CD4-positive, alpha-beta memory T cell (primary cell): ENCODE results near the gene CD22. TPM values are rescaled to one million over a fixed set of nuclear protein-coding genes. Genes with fewer than 3 reads are reported as not detected.

Experiments used
- CTCF ChIA-PET: fragments of 350-600 bp; sonication (Branson Sonifier 250); formaldehyde crosslinking; loops from one replicate; lab custom pipeline; 2021; ENCODE audit warnings: inconsistent platforms; ENCODE audit not compliant: partially characterized antibody; lab: Charles Lee
- POLR2A ChIA-PET: fragments of 350-600 bp; sonication (Branson Sonifier 250); formaldehyde crosslinking; loops from one replicate; lab custom pipeline; 2021; ENCODE audit not compliant: partially characterized antibody; lab: Charles Lee
- DNase-seq, 5 donors: peaks; one replicate each; pipeline versions ENCODE4 v3.0.0 to v3.0.0-alpha.2; 2020 to 2022; ENCODE audit warnings: mixed read lengths in 1 of 5
- H3K27ac ChIP-seq: one replicate; pipeline ENCODE4 v1.7.0; 2013; ENCODE audit warnings: low read depth, low read length
- H3K27me3 ChIP-seq: 2 replicates; pipeline ENCODE4 v1.7.0; 2013; ENCODE audit warnings: mild to moderate bottlenecking, low read length, moderate library complexity; ENCODE audit not compliant: insufficient read depth
- H3K36me3 ChIP-seq: 2 replicates; pipeline ENCODE4 v1.7.0; 2013; ENCODE audit warnings: mild to moderate bottlenecking, low read length, moderate library complexity; ENCODE audit not compliant: insufficient read depth
- H3K4me1 ChIP-seq: 2 replicates; pipeline ENCODE4 v1.7.0; 2013; ENCODE audit warnings: mild to moderate bottlenecking, low read length, moderate library complexity; ENCODE audit not compliant: insufficient read depth
- H3K4me3 ChIP-seq, 2 donors: one replicate each; pipeline ENCODE4 v1.7.0; 2013; ENCODE audit warnings: low read length in 2 of 2, mild to moderate bottlenecking in 1 of 2
- H3K9me3 ChIP-seq, 2 donors: one replicate each; pipeline ENCODE4 v1.7.0; 2013; ENCODE audit warnings: low read length in 2 of 2, control low read depth in 1 of 2; ENCODE audit not compliant: control insufficient read depth in 1 of 2
- H3K27ac Mint-ChIP-seq, 7 donors: one replicate each; pipeline ENCODE4 v1.8.0; 2020 to 2021; ENCODE audit warnings: mixed read lengths in 7 of 7, mild to moderate bottlenecking in 6 of 7, inconsistent platforms in 3 of 7, moderate library complexity in 3 of 7
- H3K27me3 Mint-ChIP-seq, 2 donors: one replicate each; pipeline ENCODE4 v1.8.0; 2020 to 2021; ENCODE audit warnings: mixed read lengths in 2 of 2
- H3K36me3 Mint-ChIP-seq, 2 donors: one replicate each; pipeline ENCODE4 v1.8.0; 2020 to 2021; ENCODE audit warnings: mixed read lengths in 2 of 2, inconsistent platforms in 1 of 2, mild to moderate bottlenecking in 1 of 2
- H3K4me1 Mint-ChIP-seq, 4 donors: one replicate each; pipeline ENCODE4 v1.8.0; 2020 to 2021; ENCODE audit warnings: mixed read lengths in 4 of 4, mild to moderate bottlenecking in 1 of 4
- H3K4me3 Mint-ChIP-seq, 8 donors: one replicate each; pipeline ENCODE4 v1.8.0; 2020 to 2021; ENCODE audit warnings: mixed read lengths in 8 of 8, mild to moderate bottlenecking in 7 of 8, moderate library complexity in 6 of 8, inconsistent platforms in 3 of 8
- H3K9me3 Mint-ChIP-seq, 8 donors: one replicate each; pipeline ENCODE4 v1.8.0; 2020 to 2021; ENCODE audit warnings: mixed read lengths in 8 of 8, mild to moderate bottlenecking in 5 of 8, inconsistent platforms in 3 of 8, moderate library complexity in 1 of 8
- intact Hi-C: fragments of 100-400 bp; cut with micrococcal nuclease; formaldehyde crosslinking; loops from one replicate; pipeline ENCODE4 v1.15.1; 2023
- polyA plus RNA-seq, 2 donors: library from polyadenylated mRNA; unstranded; fragments of 300-500 nt; fragmentation: Illumina TruSeq; gene quantifications; one replicate each; pipeline ENCODE4 v1.2.3, GENCODE V29; 2021
- total RNA-seq, 2 experiments: library from RNA; stranded (reverse); gene quantifications; one replicate each; pipeline ENCODE4 v1.2.3, GENCODE V29; 2021

CD22 gene
- total and polyA plus RNA-seq, 4 experiments from 2014 or later: 0.30 to 1.8 (median 0.32) TPM

- H3K4me3 Mint-ChIP-seq: no peak overlapping the region
- H3K27me3 Mint-ChIP-seq: no peaks in the 10 kb centered on the region
- no peaks in the 10 kb centered on the region for H3K36me3 ChIP-seq
- no peak for DNase-seq
- POLR2A ChIA-PET: no interaction called here
- CTCF ChIA-PET: interaction anchor here (1.1 kb wide), 1 partner anchor 66 kb away, joined by 4 read pairs; no protein-coding TSS in a partner anchor
- intact Hi-C loops: no loop called here
- no peaks in the 10 kb centered on the region for H3K36me3 Mint-ChIP-seq
- H3K27ac Mint-ChIP-seq: no peak overlapping the region
- no peaks in the 10 kb centered on the region for H3K4me1 Mint-ChIP-seq
- H3K4me1 ChIP-seq: no peaks in the 10 kb centered on the region
- H3K4me3 ChIP-seq: no peak overlapping the region
- H3K27ac ChIP-seq: no peak overlapping the region
- no peaks in the 10 kb centered on the region for H3K9me3 Mint-ChIP-seq
- H3K9me3 ChIP-seq: no peaks in the 10 kb centered on the region
- no peaks in the 10 kb centered on the region for H3K27me3 ChIP-seq
Observed at GRCh38 chr19:35301961-35302360, 27.0 kb upstream of the CD22 start.

DNA sequence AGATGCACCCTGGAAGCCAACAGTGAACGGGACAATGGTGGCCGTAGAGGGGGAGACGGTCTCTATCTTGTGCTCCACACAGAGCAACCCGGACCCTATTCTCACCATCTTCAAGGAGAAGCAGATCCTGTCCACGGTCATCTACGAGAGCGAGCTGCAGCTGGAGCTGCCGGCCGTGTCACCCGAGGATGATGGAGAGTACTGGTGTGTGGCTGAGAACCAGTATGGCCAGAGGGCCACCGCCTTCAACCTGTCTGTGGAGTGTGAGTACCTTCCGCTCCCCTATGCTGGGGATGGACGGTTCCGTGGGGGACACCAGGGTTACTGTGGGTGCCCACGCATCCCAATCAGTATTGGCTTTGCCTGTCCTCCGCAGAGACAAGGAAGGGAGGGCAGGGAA lies 26.5 kb upstream of the CD22 start:
- no peaks in the 10 kb centered on the region for H3K27me3 Mint-ChIP-seq
- H3K36me3 Mint-ChIP-seq: no peaks in the 10 kb centered on the region
- ChIA-PET POLR2A (no interaction called here), CTCF (interaction anchor here (1.1 kb wide), 1 partner anchor 66 kb away, joined by 4 read pairs; no protein-coding TSS in a partner anchor)
- Histone ChIP-seq H3K27me3 (no peaks in the 10 kb centered on the region), H3K9me3 (no peaks in the 10 kb centered on the region), H3K36me3 (no peaks in the 10 kb centered on the region), H3K27ac (no peak overlapping the region), H3K4me3 (no peak overlapping the region), H3K4me1 (no peaks in the 10 kb centered on the region)
- intact Hi-C loops: no loop called here
- DNase-seq: no peak
- no peaks in the 10 kb centered on the region for H3K9me3 Mint-ChIP-seq
- no peak overlapping the region for H3K27ac Mint-ChIP-seq
- no peaks in the 10 kb centered on the region for H3K4me1 Mint-ChIP-seq
- no peak overlapping the region for H3K4me3 Mint-ChIP-seq

GRCh38 chr19:35303357-35303915 lies 25.6 kb upstream of the CD22 start:
- Mint-ChIP-seq H3K36me3 (no peaks in the 10 kb centered on the region), H3K27me3 (no peaks in the 10 kb centered on the region), H3K4me1 (no peaks in the 10 kb centered on the region), H3K9me3 (no peaks in the 10 kb centered on the region), H3K4me3 (no peak overlapping the region), H3K27ac (no peak overlapping the region)
- no peaks in the 10 kb centered on the region for H3K36me3 ChIP-seq
- intact Hi-C loops: no loop called here
- no peaks in the 10 kb centered on the region for H3K27me3 ChIP-seq
- H3K4me3 ChIP-seq: no peak overlapping the region
- H3K9me3 ChIP-seq: no peaks in the 10 kb centered on the region
- ChIA-PET POLR2A (no interaction called here), CTCF (no interaction called here)
- H3K4me1 ChIP-seq: no peaks in the 10 kb centered on the region
- no peak overlapping the region for H3K27ac ChIP-seq
- no peak for DNase-seq

DNA sequence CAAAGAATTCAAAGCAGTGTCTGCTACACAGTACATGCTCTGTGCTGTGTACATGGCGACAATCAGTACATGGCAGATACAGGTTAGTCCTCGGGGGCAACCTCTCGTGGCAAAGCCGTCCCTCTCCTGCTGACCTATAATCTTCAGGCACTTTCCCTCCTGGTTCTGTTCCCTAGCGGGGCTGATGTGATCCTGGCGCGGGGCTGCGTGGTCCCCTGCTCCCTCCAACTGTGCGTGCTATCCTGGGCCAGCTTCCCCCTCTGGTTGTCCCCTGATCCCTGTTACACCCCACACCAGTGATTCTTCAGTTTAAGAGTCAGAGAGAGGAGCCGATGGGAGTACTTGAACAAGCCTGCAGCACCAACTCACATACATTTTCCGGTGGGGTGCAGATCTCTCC lies 25.0 kb upstream of the CD22 start:
- Mint-ChIP-seq H3K27me3 (no peaks in the 10 kb centered on the region), H3K4me1 (no peaks in the 10 kb centered on the region), H3K27ac (peak overlapping the region in 1 of 7 donors; percentile 29), H3K36me3 (no peaks in the 10 kb centered on the region), H3K9me3 (no peaks in the 10 kb centered on the region), H3K4me3 (no peak overlapping the region)
- Histone ChIP-seq H3K36me3 (no peaks in the 10 kb centered on the region), H3K9me3 (no peaks in the 10 kb centered on the region), H3K27ac (no peak overlapping the region), H3K4me1 (no peaks in the 10 kb centered on the region), H3K27me3 (no peaks in the 10 kb centered on the region), H3K4me3 (no peak overlapping the region)
- DNase-seq: no peak
- CTCF ChIA-PET: no interaction called here
- intact Hi-C loops: no loop called here
- POLR2A ChIA-PET: no interaction called here

- H3K27ac Mint-ChIP-seq: peak overlapping the region in 1 of 7 donors; percentile 50
- no peak overlapping the region for H3K27ac ChIP-seq
- no peak for DNase-seq
Observed at GRCh38 chr19:35305181-35305580, 23.8 kb upstream of the CD22 start.

GRCh38 chr19:35306473-35307246 lies 22.3 kb upstream of the CD22 start:
- no peaks in the 10 kb centered on the region for H3K36me3 Mint-ChIP-seq
- ChIA-PET POLR2A (no interaction called here), CTCF (no interaction called here)
- Histone ChIP-seq H3K9me3 (no peaks in the 10 kb centered on the region), H3K27ac (no peak overlapping the region), H3K4me3 (no peak overlapping the region), H3K36me3 (no peaks in the 10 kb centered on the region), H3K4me1 (no peaks in the 10 kb centered on the region), H3K27me3 (no peaks in the 10 kb centered on the region)
- no peak overlapping the region for H3K4me3 Mint-ChIP-seq
- peak overlapping the region in 2 of 7 donors; percentile 12 to 25 for H3K27ac Mint-ChIP-seq
- no peaks in the 10 kb centered on the region for H3K9me3 Mint-ChIP-seq
- no peaks in the 10 kb centered on the region for H3K27me3 Mint-ChIP-seq
- intact Hi-C loops: no loop called here
- H3K4me1 Mint-ChIP-seq: no peaks in the 10 kb centered on the region
- DNase-seq: no peak

More at GRCh38 chr19:35305181-35305580, 23.8 kb upstream of the CD22 start:
- Histone ChIP-seq H3K27me3 (no peaks in the 10 kb centered on the region), H3K36me3 (no peaks in the 10 kb centered on the region), H3K4me1 (no peaks in the 10 kb centered on the region), H3K9me3 (no peaks in the 10 kb centered on the region), H3K4me3 (no peak overlapping the region)
- H3K4me3 Mint-ChIP-seq: no peak overlapping the region
- no peaks in the 10 kb centered on the region for H3K27me3 Mint-ChIP-seq
- no peaks in the 10 kb centered on the region for H3K36me3 Mint-ChIP-seq
- no peaks in the 10 kb centered on the region for H3K4me1 Mint-ChIP-seq
- H3K9me3 Mint-ChIP-seq: no peaks in the 10 kb centered on the region
- intact Hi-C loops: no loop called here
- ChIA-PET CTCF (no interaction called here), POLR2A (no interaction called here)

- Mint-ChIP-seq H3K4me1 (no peaks in the 10 kb centered on the region), H3K9me3 (no peaks in the 10 kb centered on the region), H3K27me3 (no peaks in the 10 kb centered on the region), H3K36me3 (no peaks in the 10 kb centered on the region), H3K4me3 (no peak overlapping the region), H3K27ac (no peak overlapping the region)
- Histone ChIP-seq H3K36me3 (no peaks in the 10 kb centered on the region), H3K27ac (no peak overlapping the region), H3K4me1 (no peaks in the 10 kb centered on the region), H3K4me3 (no peak overlapping the region), H3K9me3 (no peaks in the 10 kb centered on the region), H3K27me3 (no peaks in the 10 kb centered on the region)
- intact Hi-C loops: no loop called here
- CTCF ChIA-PET: no interaction called here
- DNase-seq: no peak
- POLR2A ChIA-PET: no interaction called here
Observed at GRCh38 chr19:35307931-35308330, 21.1 kb upstream of the CD22 start.
